PFSK-1 (cell line): Measurements from ENCODE around the gene GSK3A.

ENCODE experiments used
- FOXP2 ChIP-seq: optimal IDR thresholded peaks from 2 replicates; pipeline ENCODE3; 2011; ENCODE audit warnings: borderline replicate concordance, control low read depth, inconsistent platforms; ENCODE audit not compliant: insufficient read depth; ENCODE audit errors: extremely low read length, extremely low read depth
- POLR2AphosphoS5 ChIP-seq: IDR thresholded peaks from 2 replicates; pipeline ENCODE4 v1.6.1; 2012; ENCODE audit warnings: low read depth, mild to moderate bottlenecking, control low read depth, low read length, moderate library complexity
- SIN3A ChIP-seq: IDR thresholded peaks from 2 replicates; pipeline ENCODE4 v1.6.1; 2012; ENCODE audit warnings: mild to moderate bottlenecking, low read length, moderate library complexity, borderline replicate concordance; ENCODE audit not compliant: insufficient read depth
- TAF1 ChIP-seq: IDR thresholded peaks from 2 replicates; pipeline ENCODE4 v1.6.1; 2012; ENCODE audit warnings: low read length, control low read depth, borderline replicate concordance; ENCODE audit not compliant: insufficient read depth
- TF ChIP-seq, protein P1 (sequence below), 2 experiments: IDR thresholded peaks; 2 replicates each; pipeline versions ENCODE4 v1.6.1 to v1.8.0; 2011 to 2012; ENCODE audit warnings: low read depth in 2 of 2, low read length in 2 of 2, control low read depth in 1 of 2, inconsistent platforms in 1 of 2, mild to moderate bottlenecking in 1 of 2, moderate library complexity in 1 of 2; ENCODE audit not compliant: insufficient read depth in 1 of 2

The GSK3A gene

DNA sequence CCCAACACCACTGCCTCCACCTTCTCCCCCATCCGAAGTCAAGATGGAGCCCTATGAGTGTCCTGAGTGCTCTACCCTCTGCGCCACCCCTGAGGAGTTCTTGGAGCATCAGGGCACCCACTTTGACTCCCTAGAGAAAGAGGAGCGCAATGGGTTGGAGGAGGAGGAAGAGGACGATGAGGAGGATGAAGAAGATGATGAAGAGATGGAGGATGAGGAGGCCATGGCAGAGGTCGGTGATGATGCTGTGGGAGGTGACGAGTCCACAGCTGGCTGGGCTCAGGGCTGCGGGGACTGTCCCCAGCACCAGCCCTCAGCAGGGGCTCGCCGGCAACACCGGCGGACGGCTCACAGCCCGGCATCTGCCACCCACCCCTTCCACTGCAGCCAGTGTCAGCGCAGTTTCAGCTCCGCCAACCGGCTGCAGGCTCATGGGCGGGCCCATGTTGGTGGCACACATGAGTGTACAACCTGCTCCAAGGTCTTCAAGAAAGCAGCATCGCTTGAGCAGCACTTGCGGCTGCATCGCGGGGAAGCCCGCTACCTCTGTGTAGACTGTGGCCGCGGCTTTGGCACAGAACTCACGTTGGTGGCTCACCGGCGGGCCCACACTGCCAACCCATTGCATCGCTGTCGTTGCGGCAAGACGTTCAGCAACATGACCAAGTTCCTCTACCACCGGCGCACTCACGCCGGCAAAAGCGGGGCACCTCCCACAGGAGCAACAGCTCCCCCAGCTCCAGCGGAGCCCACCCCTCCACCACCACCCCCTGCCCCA, 17.3 kb downstream of the GSK3A start:
- TF ChIP-seq FOXP2 (no peak), SIN3A (no peak), TAF1 (no peak), POLR2AphosphoS5 (no peak)
- TF ChIP-seq, protein P1, sequence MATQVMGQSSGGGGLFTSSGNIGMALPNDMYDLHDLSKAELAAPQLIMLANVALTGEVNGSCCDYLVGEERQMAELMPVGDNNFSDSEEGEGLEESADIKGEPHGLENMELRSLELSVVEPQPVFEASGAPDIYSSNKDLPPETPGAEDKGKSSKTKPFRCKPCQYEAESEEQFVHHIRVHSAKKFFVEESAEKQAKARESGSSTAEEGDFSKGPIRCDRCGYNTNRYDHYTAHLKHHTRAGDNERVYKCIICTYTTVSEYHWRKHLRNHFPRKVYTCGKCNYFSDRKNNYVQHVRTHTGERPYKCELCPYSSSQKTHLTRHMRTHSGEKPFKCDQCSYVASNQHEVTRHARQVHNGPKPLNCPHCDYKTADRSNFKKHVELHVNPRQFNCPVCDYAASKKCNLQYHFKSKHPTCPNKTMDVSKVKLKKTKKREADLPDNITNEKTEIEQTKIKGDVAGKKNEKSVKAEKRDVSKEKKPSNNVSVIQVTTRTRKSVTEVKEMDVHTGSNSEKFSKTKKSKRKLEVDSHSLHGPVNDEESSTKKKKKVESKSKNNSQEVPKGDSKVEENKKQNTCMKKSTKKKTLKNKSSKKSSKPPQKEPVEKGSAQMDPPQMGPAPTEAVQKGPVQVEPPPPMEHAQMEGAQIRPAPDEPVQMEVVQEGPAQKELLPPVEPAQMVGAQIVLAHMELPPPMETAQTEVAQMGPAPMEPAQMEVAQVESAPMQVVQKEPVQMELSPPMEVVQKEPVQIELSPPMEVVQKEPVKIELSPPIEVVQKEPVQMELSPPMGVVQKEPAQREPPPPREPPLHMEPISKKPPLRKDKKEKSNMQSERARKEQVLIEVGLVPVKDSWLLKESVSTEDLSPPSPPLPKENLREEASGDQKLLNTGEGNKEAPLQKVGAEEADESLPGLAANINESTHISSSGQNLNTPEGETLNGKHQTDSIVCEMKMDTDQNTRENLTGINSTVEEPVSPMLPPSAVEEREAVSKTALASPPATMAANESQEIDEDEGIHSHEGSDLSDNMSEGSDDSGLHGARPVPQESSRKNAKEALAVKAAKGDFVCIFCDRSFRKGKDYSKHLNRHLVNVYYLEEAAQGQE (IDR thresholded peaks at IDR 0.05; ENCODE audit: insufficient read depth in 1 of 2, low read depth in 2 of 2, low read length in 2 of 2), result no peak

DNA sequence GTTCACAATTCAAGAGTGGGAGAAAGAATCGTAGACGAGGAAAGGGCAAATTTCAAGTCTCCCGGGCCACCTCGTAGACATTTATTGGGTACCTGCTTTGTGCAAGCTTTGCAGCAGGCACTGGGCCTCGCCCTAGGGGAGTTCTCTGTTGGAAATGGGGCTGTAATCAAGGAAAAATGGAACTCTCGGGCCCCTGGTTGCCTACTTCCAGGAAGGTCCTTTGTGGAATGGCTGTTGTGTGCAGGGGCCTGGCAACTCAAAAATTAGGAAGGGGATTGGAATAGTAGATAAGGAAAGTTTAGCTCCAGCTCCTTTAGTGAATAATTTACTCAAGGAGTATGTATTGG, 21.7 kb downstream of the GSK3A start:
- no peak for TF ChIP-seq FOXP2
- TF ChIP-seq SIN3A, result no peak

DNA sequence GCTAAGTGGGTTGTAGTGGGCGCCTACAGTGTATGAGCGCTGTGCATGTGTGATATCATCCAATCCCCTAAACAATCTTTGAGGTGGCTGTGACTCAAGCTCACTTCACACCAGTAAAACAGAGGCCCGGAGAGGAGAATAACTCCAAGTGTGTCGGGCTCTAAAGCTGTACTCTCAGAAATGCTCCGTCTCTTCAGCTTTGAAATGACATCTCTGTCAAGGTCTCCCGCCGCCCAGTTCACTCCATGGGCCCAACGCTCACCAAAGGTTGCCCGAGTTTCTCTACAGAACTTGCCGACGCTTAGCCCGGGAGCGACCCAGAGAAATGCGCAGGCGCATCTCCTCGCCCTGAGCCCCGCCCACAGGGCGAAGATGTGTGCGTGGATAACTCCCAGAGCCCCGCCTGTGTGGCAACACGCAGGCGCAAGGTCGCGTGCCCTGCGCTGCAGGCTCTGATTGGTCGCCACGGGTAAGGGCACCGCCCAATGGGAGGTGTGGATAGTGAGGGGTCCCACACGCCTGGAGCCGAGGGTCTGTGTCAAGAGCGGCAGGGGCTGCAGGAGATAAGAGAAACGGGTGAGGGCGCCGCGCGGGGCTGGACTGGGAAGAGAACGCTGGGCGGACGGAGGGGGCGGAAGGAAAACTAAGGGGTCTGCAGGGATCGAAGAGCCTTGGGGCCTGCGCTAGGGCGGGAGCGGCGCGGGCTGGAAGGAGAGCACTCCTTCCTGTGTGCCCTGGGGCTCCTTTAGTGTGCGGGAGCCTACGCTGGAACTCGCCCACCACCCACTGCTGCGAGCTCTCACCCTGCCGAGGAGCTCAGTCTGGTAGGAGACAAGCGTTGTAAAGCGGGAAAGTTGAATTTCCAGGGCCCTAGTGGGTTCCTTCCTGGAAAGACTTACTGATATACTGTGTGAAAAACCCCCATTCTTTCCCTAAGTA, 22.3 kb downstream of the GSK3A start, which contains the start of gene ZNF526:
Gene ZNF526, plus strand, starts transcription at position 501 of the 939 bp plus-strand sequence. CDS start 4,092 bp downstream, outside the sequence.
- TF ChIP-seq, protein P1 (IDR thresholded peaks at IDR 0.05; ENCODE audit: insufficient read depth in 1 of 2, low read depth in 2 of 2, low read length in 2 of 2), result peak in 1 of 2 experiments; percentile 60; a peak in 1 of 4 replicates
- TF ChIP-seq FOXP2 (no peak), POLR2AphosphoS5 (peak; percentile 99), SIN3A (peak; percentile 85), TAF1 (peak; percentile 92)

DNA sequence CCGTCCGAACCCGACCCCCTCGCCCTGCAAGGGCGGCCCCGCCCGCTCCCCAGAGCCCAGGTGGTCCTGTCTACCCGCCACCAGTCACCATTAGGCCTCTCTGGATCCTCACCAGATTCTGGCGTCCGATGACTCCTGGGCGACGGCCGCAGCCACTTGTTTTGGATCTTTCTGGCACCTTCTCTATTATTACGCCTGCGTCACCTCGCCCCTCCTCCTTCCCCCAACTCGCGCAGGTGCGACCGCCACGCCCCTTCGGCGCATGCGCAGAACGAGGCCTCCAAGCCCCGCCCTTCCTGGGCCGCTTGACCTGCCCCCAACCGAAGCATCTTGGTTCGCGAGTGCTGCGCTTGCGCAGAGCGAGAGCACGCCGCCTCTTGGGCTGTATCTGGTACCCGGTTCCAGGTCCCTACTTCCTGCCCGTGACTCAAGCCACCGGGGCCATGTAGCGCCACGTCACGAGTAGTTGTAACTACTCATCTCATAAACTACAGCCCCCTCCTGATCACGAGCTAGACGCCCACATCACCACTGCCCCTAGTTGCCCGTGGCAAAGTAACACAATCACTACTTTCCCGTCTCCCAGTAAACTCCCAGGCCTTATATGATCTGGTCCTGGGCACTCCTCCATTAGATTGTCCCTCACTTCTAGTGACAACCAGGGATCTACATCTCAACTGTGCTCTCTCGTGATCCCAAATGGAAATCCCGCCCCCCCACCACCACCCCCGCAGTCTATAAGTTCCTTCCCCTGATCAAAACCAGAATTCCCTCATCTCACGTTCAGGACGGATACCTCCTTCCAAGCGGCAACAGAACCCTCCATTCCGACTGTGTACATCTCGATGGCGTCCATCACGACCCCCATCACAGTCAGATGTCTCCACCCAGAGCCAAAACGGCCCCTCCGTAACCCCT, 24.6 kb downstream of the GSK3A start, which contains the start of gene DEDD2:
Gene DEDD2, minus strand, starts transcription at position 158 of the 918 bp plus-strand sequence. CDS start 670 bp downstream, outside the sequence.
- TF ChIP-seq, protein P1 (IDR thresholded peaks at IDR 0.05; ENCODE audit: insufficient read depth in 1 of 2, low read depth in 2 of 2, low read length in 2 of 2), result peak in 1 of 2 experiments; percentile 58; a peak in 1 of 4 replicates
- TF ChIP-seq TAF1 (peak; percentile 40; the same call in 1 of the 2 replicates), POLR2AphosphoS5 (peak; percentile 81; the same call in 1 of the 2 replicates), SIN3A (peak; percentile 45; the same call in 1 of the 2 replicates), FOXP2 (no peak)
